Breast epithelium (tissue), 4 donors: ENCODE data around the gene CRYBG2. TPM values are rescaled to one million over a fixed set of nuclear protein-coding genes. Genes with fewer than 3 reads are reported as not detected.

Experiments
- DNase-seq, 2 donors: peaks; one replicate each; pipeline ENCODE4 v3.0.0-alpha.2; 2019; ENCODE audit warnings: low spot score in 2 of 2
- H3K27ac ChIP-seq, 2 donors: fragments of 200-600 bp; sonication (generic) in 1 of 2; one replicate each; pipeline ENCODE4 v1.5.1; 2016 to 2019; ENCODE audit warnings: mild to moderate bottlenecking in 1 of 2
- H3K27me3 ChIP-seq, 2 donors: fragments of 200-600 bp; sonication (generic) in 1 of 2; one replicate each; pipeline versions ENCODE4 v1.5.1 to v1.6.0; 2017 to 2019; ENCODE audit warnings: control low read depth in 1 of 2, mild to moderate bottlenecking in 1 of 2
- H3K36me3 ChIP-seq: fragments of 200-600 bp; one replicate; pipeline ENCODE4 v1.5.1; 2019
- H3K4me1 ChIP-seq, 2 donors: fragments of 200-600 bp; sonication (generic); one replicate each; pipeline ENCODE4 v1.5.1; 2016 to 2019; ENCODE audit warnings: control low read depth in 1 of 2
- H3K4me3 ChIP-seq, 3 donors: fragments of 200-600 bp; sonication (generic); 1 replicate in 2 of 3; 2 replicates in 1 of 3; pipeline ENCODE4 v1.5.1; 2016 to 2019; ENCODE audit warnings: mild to moderate bottlenecking in 3 of 3, moderate library complexity in 2 of 3
- H3K9me3 ChIP-seq, 2 donors: fragments of 200-600 bp; sonication (generic) in 1 of 2; one replicate each; pipeline ENCODE4 v1.5.1; 2016 to 2019; ENCODE audit warnings: control low read depth in 1 of 2
- CTCF ChIP-seq, 3 donors: fragments of 450-650 bp; IDR thresholded peaks; one replicate each; pipeline ENCODE4 v1.5.1; 2016 to 2017; ENCODE audit warnings: antibody characterized with exemption in 3 of 3, mild to moderate bottlenecking in 3 of 3, moderate library complexity in 3 of 3
- POLR2A ChIP-seq: fragments of 450-650 bp; IDR thresholded peaks from one replicate; pipeline ENCODE4 v1.6.1; 2016; ENCODE audit warnings: antibody characterized with exemption, mild to moderate bottlenecking, moderate library complexity
- POLR2AphosphoS5 ChIP-seq, 3 donors: sonication (generic); formaldehyde crosslinking; IDR thresholded peaks; one replicate each; pipeline ENCODE4 v1.6.1; 2017; ENCODE audit warnings: antibody characterized with exemption in 3 of 3
- intact Hi-C: fragments of 100-400 bp; cut with DNase I; formaldehyde crosslinking; loops from one replicate; pipeline ENCODE4 v1.15.1; 2023; ENCODE audit warnings: low total_unique reads
- total RNA-seq, 3 donors: library from RNA; depleted of rRNA; stranded (reverse); fragments of >200 nt; gene quantifications; one replicate each; pipeline ENCODE4 v1.1.0, GENCODE V29; 2016

Gene CRYBG2
- total RNA-seq, 3 donors from 2014 or later: 0.66 TPM; not detected in 2

GRCh38 chr1:26323382-26323781 lies 30.5 kb downstream of the CRYBG2 start:
- intact Hi-C loops: loop anchor here (5.0 kb wide), 1 partner anchor 46 kb away; no protein-coding TSS in a partner anchor
- no peak overlapping the region for H3K4me3 ChIP-seq
- no peaks in the 10 kb centered on the region for H3K9me3 ChIP-seq
- no peak for TF ChIP-seq CTCF (IDR thresholded peaks at IDR 0.05)
- TF ChIP-seq POLR2AphosphoS5 (IDR thresholded peaks at IDR 0.05): no peak
- no peak for TF ChIP-seq POLR2A
- no peak for DNase-seq
- H3K27ac ChIP-seq: no peak overlapping the region
- peaks cover 0 to 4% of the 10 kb centered on the region in 2 donors for H3K4me1 ChIP-seq
- H3K27me3 ChIP-seq: no peaks in the 10 kb centered on the region
- H3K36me3 ChIP-seq: no peaks in the 10 kb centered on the region

DNA sequence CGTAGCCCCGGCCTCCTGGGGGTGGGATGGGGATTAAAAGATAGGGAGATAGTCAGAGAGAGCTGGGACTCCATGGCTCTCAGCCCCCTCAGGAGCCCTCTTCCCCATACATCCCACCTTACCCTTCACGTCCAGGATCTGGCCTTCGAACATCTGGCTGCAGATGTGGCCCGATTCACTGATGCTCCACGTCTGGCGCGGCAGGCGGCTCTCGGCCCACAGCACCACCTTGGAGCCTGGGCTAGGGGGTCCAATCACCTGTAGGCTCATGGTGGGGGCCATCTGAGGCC lies 31.9 kb downstream of the CRYBG2 start:
- DNase-seq: no peak
- Histone ChIP-seq H3K27ac (no peak overlapping the region), H3K4me3 (no peak overlapping the region), H3K9me3 (no peaks in the 10 kb centered on the region), H3K4me1 (peaks cover 0 to 4% of the 10 kb centered on the region in 2 donors), H3K27me3 (no peaks in the 10 kb centered on the region), H3K36me3 (no peaks in the 10 kb centered on the region)
- intact Hi-C loops: loop anchor here (5.0 kb wide), 1 partner anchor 45 kb away; no protein-coding TSS in a partner anchor
- no peak for TF ChIP-seq POLR2AphosphoS5 (IDR thresholded peaks at IDR 0.05)

DNA sequence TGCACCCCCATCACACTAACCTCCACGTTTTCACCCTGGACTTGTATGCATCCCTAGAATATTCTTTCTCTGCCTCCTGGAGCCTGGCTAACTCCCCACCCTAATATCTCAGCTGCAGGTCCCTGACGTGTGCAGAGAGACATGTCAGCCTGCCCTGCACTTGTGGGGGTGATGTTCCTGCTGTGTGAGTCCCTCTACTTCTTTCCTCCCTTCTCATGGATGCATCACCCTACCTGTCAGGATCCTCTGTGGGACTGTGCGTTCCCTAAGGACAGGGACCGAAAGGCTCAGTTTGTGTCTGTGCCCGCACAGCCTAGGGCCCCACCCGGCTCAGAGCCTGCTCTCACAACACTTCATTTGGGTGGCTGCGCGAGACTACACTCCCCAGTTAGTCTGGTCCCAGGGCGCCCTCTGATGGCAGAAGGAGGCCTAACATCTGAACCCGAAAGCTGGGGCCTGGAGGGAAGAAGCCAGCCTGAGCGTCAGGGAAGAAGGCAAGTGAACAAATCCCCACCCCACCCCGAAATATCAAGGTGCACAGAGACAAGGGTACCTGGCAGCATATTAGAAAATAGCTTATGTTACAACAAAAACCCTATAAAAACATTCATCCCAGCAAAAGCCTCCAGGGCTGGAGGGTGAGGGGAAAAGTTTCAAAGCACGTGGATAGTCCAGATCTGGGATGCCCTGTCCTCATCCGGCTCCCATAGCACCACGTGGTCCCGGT lies 32.5 kb downstream of the CRYBG2 start:
- Histone ChIP-seq H3K4me1 (peaks cover 0 to 4% of the 10 kb centered on the region in 2 donors), H3K9me3 (no peaks in the 10 kb centered on the region), H3K36me3 (no peaks in the 10 kb centered on the region), H3K4me3 (no peak overlapping the region), H3K27me3 (no peaks in the 10 kb centered on the region), H3K27ac (no peak overlapping the region)
- peak; percentile 88 to 89 for DNase-seq
- peak in 1 of 3 donors; percentile 37 for TF ChIP-seq POLR2AphosphoS5 (IDR thresholded peaks at IDR 0.05)
- peak; percentile 83 to 93 (median 92) for TF ChIP-seq CTCF (IDR thresholded peaks at IDR 0.05)
- no peak for TF ChIP-seq POLR2A
- intact Hi-C loops: loop anchor here (5.0 kb wide), 1 partner anchor 44 kb away; no protein-coding TSS in a partner anchor

GRCh38 chr1:26320896-26321295 lies 33.0 kb downstream of the CRYBG2 start:
- intact Hi-C loops: loop anchor here (5.0 kb wide), 1 partner anchor 44 kb away; no protein-coding TSS in a partner anchor
- TF ChIP-seq CTCF (IDR thresholded peaks at IDR 0.05) (no peak), POLR2AphosphoS5 (IDR thresholded peaks at IDR 0.05) (no peak), POLR2A (no peak)
- Histone ChIP-seq H3K27ac (no peak overlapping the region), H3K9me3 (no peaks in the 10 kb centered on the region), H3K4me3 (no peak overlapping the region), H3K36me3 (no peaks in the 10 kb centered on the region), H3K4me1 (peaks cover 0 to 4% of the 10 kb centered on the region in 2 donors), H3K27me3 (no peaks in the 10 kb centered on the region)
- DNase-seq: no peak

DNA sequence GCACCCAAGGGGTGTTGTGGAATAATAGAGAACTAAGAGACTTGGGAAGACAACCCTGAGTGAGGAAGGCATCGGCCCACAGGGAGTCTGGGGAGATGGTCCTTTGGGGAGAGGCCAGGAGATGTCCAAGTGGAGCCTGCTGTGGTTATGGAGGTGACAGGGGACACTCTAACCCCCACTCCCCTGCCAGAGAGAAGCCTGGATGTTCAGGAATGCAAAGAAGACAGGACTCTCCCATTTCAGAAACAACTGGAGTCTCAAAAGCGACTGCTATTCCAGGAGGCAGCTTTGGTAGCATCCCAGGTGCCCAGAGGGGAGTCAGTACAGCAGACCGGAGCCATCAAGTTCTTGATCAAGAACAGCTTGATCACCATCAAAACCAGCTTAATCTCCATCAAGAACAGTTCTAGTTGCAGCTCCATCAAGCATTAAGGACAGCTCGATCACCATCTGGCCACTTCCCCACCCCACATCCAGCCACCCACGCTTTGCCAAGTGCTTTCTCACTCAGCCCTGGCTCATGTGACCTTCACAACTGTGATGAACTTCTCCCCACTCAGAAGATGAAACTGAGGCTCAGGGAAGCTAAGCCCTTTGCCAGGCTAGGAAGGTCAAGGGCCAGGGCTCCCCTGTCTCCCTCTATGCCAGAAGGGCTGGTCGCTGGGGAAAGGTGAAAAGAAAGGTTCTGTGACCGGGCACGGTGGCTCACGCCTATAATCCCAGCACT lies 35.4 kb downstream of the CRYBG2 start:
- H3K36me3 ChIP-seq: no peaks in the 10 kb centered on the region
- peaks cover 0 to 4% of the 10 kb centered on the region in 2 donors for H3K4me1 ChIP-seq
- TF ChIP-seq CTCF (IDR thresholded peaks at IDR 0.05) (no peak), POLR2A (no peak), POLR2AphosphoS5 (IDR thresholded peaks at IDR 0.05) (no peak)
- peak overlapping the region in 2 of 3 donors; percentile 13 to 22 for H3K4me3 ChIP-seq
- DNase-seq: no peak
- intact Hi-C loops: no loop called here
- H3K9me3 ChIP-seq: no peaks in the 10 kb centered on the region
- no peaks in the 10 kb centered on the region for H3K27me3 ChIP-seq
- H3K27ac ChIP-seq: no peak overlapping the region
